Gastroesophageal sphincter (tissue), 4 donors: ENCODE data around the gene RHBDD1. TPM values are rescaled to one million over a fixed set of nuclear protein-coding genes. Genes with fewer than 3 reads are reported as not detected.
"Not testable (repeated sequence)": the region's sequence is repeated elsewhere in the genome, so short reads cannot be mapped to it uniquely, and the experiment has no call there.

Experiments used
- ATAC-seq: fragments of 150-250 bp; one replicate; pipeline ENCODE4 v1.9.1; 2016; ENCODE audit warnings: mild to moderate bottlenecking, moderate library complexity
- H3K27ac ChIP-seq, 4 donors: fragments of 200-600 bp; sonication (generic) in 3 of 4; 1 replicate in 3 of 4; 2 replicates in 1 of 4; pipeline ENCODE4 v1.5.1; 2016 to 2019
- H3K27me3 ChIP-seq: fragments of 200-600 bp; sonication (generic); one replicate; pipeline ENCODE4 v1.5.1; 2019
- H3K36me3 ChIP-seq, 2 donors: fragments of 200-600 bp; sonication (generic); one replicate each; pipeline ENCODE4 v1.5.1; 2019; ENCODE audit warnings: control low read depth in 1 of 2
- H3K4me1 ChIP-seq, 3 donors: fragments of 200-600 bp; sonication (generic); 1 replicate in 2 of 3; 2 replicates in 1 of 3; pipeline ENCODE4 v1.5.1; 2016 to 2019; ENCODE audit warnings: control low read depth in 2 of 3
- H3K4me3 ChIP-seq, 2 donors: fragments of 200-600 bp; sonication (generic); one replicate each; pipeline ENCODE4 v1.5.1; 2019; ENCODE audit warnings: mild to moderate bottlenecking in 1 of 2, moderate library complexity in 1 of 2
- H3K9me3 ChIP-seq, 3 donors: fragments of 200-600 bp; sonication (generic); one replicate each; pipeline ENCODE4 v1.5.1; 2017 to 2019; ENCODE audit warnings: control low read depth in 2 of 3
- CTCF ChIP-seq, 4 experiments: fragments of 200-600 bp in 2 of 4; fragments of 450-650 bp in 2 of 4; sonication (generic) in 1 of 4; IDR thresholded peaks; one replicate each; pipeline ENCODE4 v1.5.1; 2017 to 2019; ENCODE audit warnings: antibody characterized with exemption in 4 of 4, mild to moderate bottlenecking in 2 of 4, moderate library complexity in 2 of 4
- EP300 ChIP-seq: sonication (generic); formaldehyde crosslinking; IDR thresholded peaks from one replicate; pipeline ENCODE4 v1.6.1; 2017; ENCODE audit warnings: antibody characterized with exemption, mild to moderate bottlenecking
- POLR2A ChIP-seq, 2 donors: fragments of 450-650 bp; IDR thresholded peaks; one replicate each; pipeline ENCODE4 v1.6.1; 2017; ENCODE audit warnings: antibody characterized with exemption in 2 of 2, mild to moderate bottlenecking in 2 of 2, moderate library complexity in 1 of 2
- POLR2AphosphoS5 ChIP-seq: sonication (generic); formaldehyde crosslinking; IDR thresholded peaks from one replicate; pipeline ENCODE4 v1.6.1; 2017; ENCODE audit warnings: antibody characterized with exemption
- WGBS, 2 donors: methylation state at CpG; one replicate each; pipeline ENCODE4 v1.1.5; 2018; ENCODE audit warnings: low coverage in 1 of 2; 5-methylcytosine and 5-hydroxymethylcytosine counted together
- total RNA-seq, 4 donors: library from RNA; depleted of rRNA; stranded (reverse); fragments of >200 nt; gene quantifications; one replicate each; pipeline ENCODE4 v1.1.0, GENCODE V29; 2016

RHBDD1 gene
- total RNA-seq, 4 donors from 2014 or later, result 22.2 to 35.2 (median 24.7) TPM

GRCh38 chr2:226839161-226839560 lies 3.3 kb downstream of the RHBDD1 start:
- H3K9me3 ChIP-seq, result no peaks in the 10 kb centered on the region
- WGBS, 2 donors, result 92 to 97% methylated on average over 5 to 8 of the region's 10 CpGs
- no peaks in the 10 kb centered on the region for H3K27me3 ChIP-seq
- H3K27ac ChIP-seq, result no peak overlapping the region
- no peak for ATAC-seq
- H3K36me3 ChIP-seq, result no peaks in the 10 kb centered on the region
- no peak overlapping the region for H3K4me3 ChIP-seq
- peaks cover 6 to 40% (median 8%) of the 10 kb centered on the region in 3 donors for H3K4me1 ChIP-seq
- TF ChIP-seq CTCF (IDR thresholded peaks at IDR 0.05), result no peak
- TF ChIP-seq POLR2AphosphoS5, result no peak
- TF ChIP-seq POLR2A (IDR thresholded peaks at IDR 0.05), result no peak

DNA sequence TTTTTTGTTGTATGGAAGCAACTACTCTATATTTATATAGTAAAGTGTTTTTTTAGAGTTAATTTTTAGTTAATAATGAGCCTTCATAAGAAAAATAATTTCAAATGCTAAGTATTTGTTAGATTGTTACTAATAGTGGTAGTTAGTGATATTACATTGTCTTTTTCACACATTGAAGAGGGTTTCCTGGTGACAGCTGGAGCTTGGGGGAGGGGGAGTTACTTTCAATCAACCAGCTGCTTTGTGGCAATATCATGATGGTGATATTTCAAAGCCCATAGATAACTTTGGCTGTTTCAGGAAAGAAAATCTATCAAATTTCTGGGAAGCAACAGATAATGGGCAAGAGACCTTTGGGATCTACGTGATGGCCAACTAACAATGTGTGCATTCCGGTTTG lies 4.1 kb downstream of the RHBDD1 start:
- Histone ChIP-seq H3K4me3 (no peak overlapping the region), H3K27me3 (no peaks in the 10 kb centered on the region), H3K4me1 (peaks cover 6 to 32% (median 8%) of the 10 kb centered on the region in 3 donors), H3K9me3 (no peaks in the 10 kb centered on the region), H3K27ac (no peak overlapping the region), H3K36me3 (no peaks in the 10 kb centered on the region)
- WGBS, 2 donors, result 89 to 94% methylated on average over 2 of the region's 2 CpGs
- no peak for ATAC-seq
- TF ChIP-seq EP300, result no peak
- TF ChIP-seq CTCF (IDR thresholded peaks at IDR 0.05), result no peak
- no peak for TF ChIP-seq POLR2AphosphoS5
- no peak for TF ChIP-seq POLR2A (IDR thresholded peaks at IDR 0.05)

DNA sequence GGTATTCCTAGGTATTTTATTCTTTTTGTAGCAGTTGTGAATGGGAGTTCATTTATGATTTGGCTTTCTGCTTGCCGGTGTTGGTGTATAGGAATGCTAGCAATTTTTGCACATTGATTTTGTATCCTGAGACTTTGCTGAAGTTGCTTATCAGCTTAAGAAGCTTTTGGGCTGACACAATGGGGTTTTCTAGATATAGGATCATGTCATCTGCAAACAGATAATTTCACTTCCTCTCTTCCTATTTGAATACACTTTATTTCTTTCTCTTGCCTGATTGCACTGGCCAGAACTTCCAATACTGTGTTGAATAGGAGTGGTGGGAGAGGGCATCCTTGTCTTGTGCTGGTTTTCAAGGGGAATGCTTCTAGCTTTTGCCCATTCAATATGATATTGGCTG lies 7.1 kb downstream of the RHBDD1 start:
- not testable (repeated sequence) for H3K27ac ChIP-seq, ATAC-seq, H3K36me3 ChIP-seq, H3K4me3 ChIP-seq, H3K9me3 ChIP-seq, H3K27me3 ChIP-seq
- peaks cover 0 to 27% (median 7%) of the 10 kb centered on the region in 3 donors for H3K4me1 ChIP-seq
- 90% methylated on average over 1 of the region's 1 CpG; no CpG with 5 or more reads in 1 of the 2 donors for WGBS, 2 donors

- Histone ChIP-seq H3K27ac (no peak overlapping the region), H3K9me3 (no peaks in the 10 kb centered on the region), H3K4me3 (no peak overlapping the region), H3K36me3 (peaks cover 0 to 3% of the 10 kb centered on the region in 2 donors), H3K4me1 (peaks cover 0 to 16% (median 7%) of the 10 kb centered on the region in 3 donors), H3K27me3 (no peaks in the 10 kb centered on the region)
- no peak for TF ChIP-seq POLR2AphosphoS5
- TF ChIP-seq CTCF (IDR thresholded peaks at IDR 0.05), result no peak
- TF ChIP-seq EP300, result no peak
- TF ChIP-seq POLR2A (IDR thresholded peaks at IDR 0.05), result no peak
- WGBS, 2 donors, result 57 to 76% methylated on average over 3 of the region's 3 CpGs
- ATAC-seq, result no peak
Observed at GRCh38 chr2:226845386-226846116, 9.7 kb downstream of the RHBDD1 start.

DNA sequence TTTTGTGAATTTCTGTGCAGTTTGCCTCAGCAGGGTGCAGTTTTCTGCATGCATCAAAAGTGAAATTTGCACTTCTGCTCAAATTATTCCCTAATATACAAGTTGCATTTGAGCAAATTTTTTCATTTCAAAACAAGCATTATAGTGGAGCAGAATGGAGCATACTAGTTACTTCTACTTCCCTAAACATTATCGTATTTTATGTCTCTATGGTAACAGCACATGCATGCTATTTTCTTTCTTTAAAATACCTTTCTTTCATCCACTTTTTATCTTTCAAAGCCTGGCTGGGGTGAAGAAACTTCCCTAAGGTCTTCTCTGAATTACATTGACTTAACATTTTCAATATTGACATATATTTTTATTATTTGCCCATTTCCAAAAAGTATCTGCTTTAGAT lies 11.2 kb downstream of the RHBDD1 start:
- no peak overlapping the region for H3K27ac ChIP-seq
- WGBS, 2 donors, result 70 to 82% methylated on average over 1 of the region's 1 CpG

More for the DNA sequence above, 11.2 kb downstream of the RHBDD1 start:
- Histone ChIP-seq H3K4me3 (no peak overlapping the region), H3K4me1 (peaks cover 0 to 16% (median 7%) of the 10 kb centered on the region in 3 donors), H3K27me3 (no peaks in the 10 kb centered on the region), H3K36me3 (peaks cover 0 to 3% of the 10 kb centered on the region in 2 donors), H3K9me3 (no peaks in the 10 kb centered on the region)
- TF ChIP-seq POLR2AphosphoS5 (no peak), EP300 (no peak), CTCF (IDR thresholded peaks at IDR 0.05) (no peak), POLR2A (IDR thresholded peaks at IDR 0.05) (no peak)
- ATAC-seq, result no peak
